HepG2 (cell line): ENCODE results near the gene RPS6KL1. TPM values are rescaled to one million over a fixed set of nuclear protein-coding genes. Genes with fewer than 3 reads are reported as not detected.

Experiments
- GLI4 ChIP-seq: sonication (generic); formaldehyde crosslinking; IDR thresholded peaks from 2 replicates; pipeline ENCODE4 v1.5.1; 2020; ENCODE audit warnings: missing genetic modification reagents, mild to moderate bottlenecking, moderate library complexity, borderline replicate concordance
- GZF1 ChIP-seq: sonication (generic); formaldehyde crosslinking; IDR thresholded peaks from 2 replicates; pipeline ENCODE4 v1.5.1; 2020; ENCODE audit warnings: mild to moderate bottlenecking, missing genetic modification reagents
- MIER3 ChIP-seq: IDR thresholded peaks from 2 replicates; pipeline ENCODE4 v1.6.1; 2016; ENCODE audit warnings: missing compliant biosample characterization, borderline replicate concordance
- NFIC ChIP-seq: IDR thresholded peaks from 2 replicates; pipeline ENCODE4 v1.6.1; 2012; ENCODE audit warnings: mild to moderate bottlenecking, low read length, inconsistent platforms
- RNF2 ChIP-seq: fragments of 450-650 bp; conservative IDR thresholded peaks from 2 replicates; pipeline ENCODE4 v1.6.1; 2016; ENCODE audit warnings: low read depth
- TBL1XR1 ChIP-seq: fragments of 150-350 bp; IDR thresholded peaks from 2 replicates; pipeline ENCODE4 v1.6.1; 2014; ENCODE audit warnings: borderline replicate concordance, low read length; ENCODE audit not compliant: partially characterized antibody
- ZBTB25 ChIP-seq: IDR thresholded peaks from 2 replicates; pipeline ENCODE4 v1.6.1; 2018; ENCODE audit warnings: missing genetic modification reagents
- ZKSCAN5 ChIP-seq: sonication (generic); formaldehyde crosslinking; IDR thresholded peaks from 2 replicates; pipeline ENCODE4 v1.5.1; 2020; ENCODE audit warnings: mild to moderate bottlenecking, missing genetic modification reagents
- ZNF335 ChIP-seq: sonication (generic); formaldehyde crosslinking; IDR thresholded peaks from 2 replicates; pipeline ENCODE4 v1.4.0; 2020; ENCODE audit warnings: missing genetic modification reagents
- ZNF383 ChIP-seq: sonication (generic); formaldehyde crosslinking; IDR thresholded peaks from 2 replicates; pipeline ENCODE4 v1.4.0; 2020; ENCODE audit warnings: missing genetic modification reagents, mild to moderate bottlenecking, borderline replicate concordance
- ZNF44 ChIP-seq: sonication (generic); formaldehyde crosslinking; IDR thresholded peaks from 2 replicates; pipeline ENCODE4 v1.5.1; 2020; ENCODE audit warnings: mild to moderate bottlenecking, missing genetic modification reagents
- ZNF629 ChIP-seq: sonication (generic); formaldehyde crosslinking; conservative IDR thresholded peaks from 2 replicates; pipeline ENCODE4 v1.5.0; 2020; ENCODE audit warnings: missing genetic modification reagents
- ZNF687 ChIP-seq: sonication (generic); formaldehyde crosslinking; IDR thresholded peaks from 2 replicates; pipeline ENCODE4 v1.5.1; 2020; ENCODE audit warnings: mild to moderate bottlenecking, missing genetic modification reagents, moderate library complexity
- ZNF816 ChIP-seq: sonication (generic); formaldehyde crosslinking; IDR thresholded peaks from 2 replicates; pipeline ENCODE4 v1.8.0; 2022; ENCODE audit warnings: missing genetic modification reagents, mild to moderate bottlenecking, borderline replicate concordance
- ZNF841 ChIP-seq: sonication (generic); formaldehyde crosslinking; IDR thresholded peaks from 2 replicates; pipeline ENCODE4 v1.8.1; 2023; ENCODE audit warnings: missing genetic modification reagents, borderline replicate concordance
- polyA plus RNA-seq, 8 experiments: library from polyadenylated mRNA; depleted of rRNA in 3 of 8; stranded (reverse) in 7 of 8; unstranded in 1 of 8; fragments of >200 nt; fragmentation: Illumina TruSeq in 4 of 8; extraction: Trizol in 4 of 8; gene quantifications; 2 replicates each; pipeline versions ENCODE4 v1.2.1 to v1.2.3, GENCODE V29; 2011 to 2016; ENCODE audit warnings: low read depth in 4 of 8, missing spikeins in 1 of 8, mixed read lengths in 1 of 8; ENCODE audit not compliant: insufficient read depth in 1 of 8
- total RNA-seq, 5 experiments: library from RNA; depleted of rRNA; stranded (reverse); fragments of >200 nt; fragmentation: Illumina TruSeq; extraction: Trizol; gene quantifications; 2 replicates each; pipeline ENCODE4 v1.2.3, GENCODE V29; 2016; ENCODE audit warnings: low read depth in 1 of 5
- TF ChIP-seq, protein P1 (sequence below): sonication (generic); formaldehyde crosslinking; IDR thresholded peaks from 2 replicates; pipeline ENCODE4 v1.4.0; 2020; ENCODE audit warnings: missing genetic modification reagents
- TF ChIP-seq, protein P2 (sequence below), 2 experiments: sonication (generic) in 1 of 2; formaldehyde crosslinking in 1 of 2; IDR thresholded peaks; 2 replicates each; pipeline versions ENCODE4 v1.4.0 to v1.6.1; 2018 to 2020; ENCODE audit warnings: missing genetic modification reagents in 2 of 2, borderline replicate concordance in 1 of 2, low read depth in 1 of 2, mild to moderate bottlenecking in 1 of 2, missing biosample characterization in 1 of 2
- TF ChIP-seq, protein P3 (sequence below): sonication (generic); formaldehyde crosslinking; IDR thresholded peaks from 2 replicates; pipeline ENCODE4 v1.4.0; 2020; ENCODE audit warnings: mild to moderate bottlenecking, missing genetic modification reagents

The RPS6KL1 gene
- total and polyA plus RNA-seq, 2 of the 13 experiments (the other 11 are each of a cell fraction or from before 2014, with no cell fraction given), result 6.5 to 11.5 TPM

- TF ChIP-seq MIER3 (CRISPR knock-in tag), result no peak
- TF ChIP-seq, protein P1, sequence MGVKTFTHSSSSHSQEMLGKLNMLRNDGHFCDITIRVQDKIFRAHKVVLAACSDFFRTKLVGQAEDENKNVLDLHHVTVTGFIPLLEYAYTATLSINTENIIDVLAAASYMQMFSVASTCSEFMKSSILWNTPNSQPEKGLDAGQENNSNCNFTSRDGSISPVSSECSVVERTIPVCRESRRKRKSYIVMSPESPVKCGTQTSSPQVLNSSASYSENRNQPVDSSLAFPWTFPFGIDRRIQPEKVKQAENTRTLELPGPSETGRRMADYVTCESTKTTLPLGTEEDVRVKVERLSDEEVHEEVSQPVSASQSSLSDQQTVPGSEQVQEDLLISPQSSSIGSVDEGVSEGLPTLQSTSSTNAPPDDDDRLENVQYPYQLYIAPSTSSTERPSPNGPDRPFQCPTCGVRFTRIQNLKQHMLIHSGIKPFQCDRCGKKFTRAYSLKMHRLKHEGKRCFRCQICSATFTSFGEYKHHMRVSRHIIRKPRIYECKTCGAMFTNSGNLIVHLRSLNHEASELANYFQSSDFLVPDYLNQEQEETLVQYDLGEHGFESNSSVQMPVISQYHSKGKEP (CRISPR knock-in tag), result no peak
- no peak for TF ChIP-seq RNF2
- TF ChIP-seq GLI4 (CRISPR knock-in tag), result 0 out of 2 replicates have a peak, but pooled peaks have one; percentile 10
- TF ChIP-seq ZNF335, result no peak
- no peak for TF ChIP-seq NFIC
- no peak for TF ChIP-seq ZNF629 (CRISPR knock-in tag)
- TF ChIP-seq, protein P2, sequence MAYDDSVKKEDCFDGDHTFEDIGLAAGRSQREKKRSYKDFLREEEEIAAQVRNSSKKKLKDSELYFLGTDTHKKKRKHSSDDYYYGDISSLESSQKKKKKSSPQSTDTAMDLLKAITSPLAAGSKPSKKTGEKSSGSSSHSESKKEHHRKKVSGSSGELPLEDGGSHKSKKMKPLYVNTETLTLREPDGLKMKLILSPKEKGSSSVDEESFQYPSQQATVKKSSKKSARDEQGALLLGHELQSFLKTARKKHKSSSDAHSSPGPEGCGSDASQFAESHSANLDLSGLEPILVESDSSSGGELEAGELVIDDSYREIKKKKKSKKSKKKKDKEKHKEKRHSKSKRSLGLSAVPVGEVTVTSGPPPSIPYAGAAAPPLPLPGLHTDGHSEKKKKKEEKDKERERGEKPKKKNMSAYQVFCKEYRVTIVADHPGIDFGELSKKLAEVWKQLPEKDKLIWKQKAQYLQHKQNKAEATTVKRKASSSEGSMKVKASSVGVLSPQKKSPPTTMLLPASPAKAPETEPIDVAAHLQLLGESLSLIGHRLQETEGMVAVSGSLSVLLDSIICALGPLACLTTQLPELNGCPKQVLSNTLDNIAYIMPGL (CRISPR knock-in tag; IDR thresholded peaks at IDR 0.05; ENCODE audit: borderline replicate concordance in 1 of 2, low read depth in 1 of 2), result 0 out of 4 replicates have a peak, but pooled peaks of 1 of the 2 experiments have one; percentile 0
- TF ChIP-seq ZBTB25, result no peak
- no peak for TF ChIP-seq ZNF816 (CRISPR knock-in tag)
- TF ChIP-seq GZF1 (CRISPR knock-in tag), result no peak
- no peak for TF ChIP-seq ZKSCAN5 (CRISPR knock-in tag)
- TF ChIP-seq ZNF44 (CRISPR knock-in tag), result no peak
- TF ChIP-seq, protein P3, sequence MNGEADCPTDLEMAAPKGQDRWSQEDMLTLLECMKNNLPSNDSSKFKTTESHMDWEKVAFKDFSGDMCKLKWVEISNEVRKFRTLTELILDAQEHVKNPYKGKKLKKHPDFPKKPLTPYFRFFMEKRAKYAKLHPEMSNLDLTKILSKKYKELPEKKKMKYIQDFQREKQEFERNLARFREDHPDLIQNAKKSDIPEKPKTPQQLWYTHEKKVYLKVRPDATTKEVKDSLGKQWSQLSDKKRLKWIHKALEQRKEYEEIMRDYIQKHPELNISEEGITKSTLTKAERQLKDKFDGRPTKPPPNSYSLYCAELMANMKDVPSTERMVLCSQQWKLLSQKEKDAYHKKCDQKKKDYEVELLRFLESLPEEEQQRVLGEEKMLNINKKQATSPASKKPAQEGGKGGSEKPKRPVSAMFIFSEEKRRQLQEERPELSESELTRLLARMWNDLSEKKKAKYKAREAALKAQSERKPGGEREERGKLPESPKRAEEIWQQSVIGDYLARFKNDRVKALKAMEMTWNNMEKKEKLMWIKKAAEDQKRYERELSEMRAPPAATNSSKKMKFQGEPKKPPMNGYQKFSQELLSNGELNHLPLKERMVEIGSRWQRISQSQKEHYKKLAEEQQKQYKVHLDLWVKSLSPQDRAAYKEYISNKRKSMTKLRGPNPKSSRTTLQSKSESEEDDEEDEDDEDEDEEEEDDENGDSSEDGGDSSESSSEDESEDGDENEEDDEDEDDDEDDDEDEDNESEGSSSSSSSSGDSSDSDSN (CRISPR knock-in tag), result no peak
- TF ChIP-seq ZNF383 (CRISPR knock-in tag), result no peak
- no peak for TF ChIP-seq ZNF841 (CRISPR knock-in tag)
- no peak for TF ChIP-seq TBL1XR1
- peak; percentile 49; the same call in 1 of the 2 replicates for TF ChIP-seq ZNF687
Measured at GRCh38 chr14:74946659-74947281, 23.7 kb upstream of the RPS6KL1 start (continued).
